GM12878 (cell line): ENCODE results near the gene GSG1L2.

Experiments used
- CTCF ChIP-seq, 3 experiments: IDR thresholded peaks in 2 of 3; conservative IDR thresholded peaks in 1 of 3; 2 replicates each; pipeline ENCODE4 v1.5.1; 2011; ENCODE audit warnings: low read depth in 3 of 3, low read length in 3 of 3, mild to moderate bottlenecking in 3 of 3, control low read depth in 2 of 3, moderate library complexity in 2 of 3, inconsistent platforms in 1 of 3, mixed read lengths in 1 of 3; ENCODE audit not compliant: control insufficient read depth in 2 of 3, insufficient read depth in 1 of 3; ENCODE audit errors: extremely low read depth in 1 of 3
- NFIC ChIP-seq: IDR thresholded peaks from 2 replicates; pipeline ENCODE4 v1.6.1; 2012; ENCODE audit warnings: low read depth, mild to moderate bottlenecking, inconsistent platforms, low read length, moderate library complexity
- NRF1 ChIP-seq: conservative IDR thresholded peaks from 2 replicates; pipeline ENCODE4 v1.6.1; 2011; ENCODE audit warnings: mild to moderate bottlenecking, low read depth, low read length, improper control_type of control experiment
- POLR2A ChIP-seq: IDR thresholded peaks from 2 replicates; pipeline ENCODE4 v1.6.1; 2011; ENCODE audit warnings: low read depth, mild to moderate bottlenecking, low read length
- REST ChIP-seq: IDR thresholded peaks from 2 replicates; pipeline ENCODE4 v1.6.1; 2012; ENCODE audit warnings: mild to moderate bottlenecking, low read depth, low read length
- RFX5 ChIP-seq: IDR thresholded peaks from 2 replicates; pipeline ENCODE4 v1.6.1; 2011; ENCODE audit warnings: low read depth, low read length, improper control_type of control experiment
- SIN3A ChIP-seq: IDR thresholded peaks from 2 replicates; pipeline ENCODE4 v1.6.1; 2012; ENCODE audit warnings: low read depth, low read length, improper control_type of control experiment
- SREBF2 ChIP-seq: IDR thresholded peaks from 2 replicates; pipeline ENCODE4 v1.6.1; 2012; ENCODE audit warnings: mild to moderate bottlenecking, low read length
- TCF7 ChIP-seq: IDR thresholded peaks from 2 replicates; pipeline ENCODE4 v1.6.1; 2014; ENCODE audit warnings: antibody characterized with exemption, borderline replicate concordance
- TF ChIP-seq, protein P1 (sequence below): IDR thresholded peaks from 2 replicates; pipeline ENCODE4 v1.6.1; 2012; ENCODE audit warnings: low read depth, low read length, improper control_type of control experiment

GRCh38 chr17:9842057-9842758, 20.3 kb upstream of the GSG1L2 start:
- TF ChIP-seq SIN3A (no peak), TCF7 (no peak), SREBF2 (no peak), NRF1 (no peak), NFIC (no peak), REST (no peak), CTCF (IDR thresholded peaks at IDR 0.05 in 2 of 3, conservative IDR thresholded peaks at IDR 0.05 in 1 of 3; ENCODE audit: control insufficient read depth in 2 of 3, extremely low read depth in 1 of 3, insufficient read depth in 1 of 3, low read depth in 3 of 3, low read length in 3 of 3) (no peak), RFX5 (no peak), POLR2A (no peak)
- TF ChIP-seq, protein P1, sequence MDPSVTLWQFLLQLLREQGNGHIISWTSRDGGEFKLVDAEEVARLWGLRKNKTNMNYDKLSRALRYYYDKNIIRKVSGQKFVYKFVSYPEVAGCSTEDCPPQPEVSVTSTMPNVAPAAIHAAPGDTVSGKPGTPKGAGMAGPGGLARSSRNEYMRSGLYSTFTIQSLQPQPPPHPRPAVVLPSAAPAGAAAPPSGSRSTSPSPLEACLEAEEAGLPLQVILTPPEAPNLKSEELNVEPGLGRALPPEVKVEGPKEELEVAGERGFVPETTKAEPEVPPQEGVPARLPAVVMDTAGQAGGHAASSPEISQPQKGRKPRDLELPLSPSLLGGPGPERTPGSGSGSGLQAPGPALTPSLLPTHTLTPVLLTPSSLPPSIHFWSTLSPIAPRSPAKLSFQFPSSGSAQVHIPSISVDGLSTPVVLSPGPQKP: no peak
